Body of pancreas (tissue), 4 donors: Measurements from ENCODE around the gene ACP2.

Source experiments
- POLR2A ChIP-seq, 3 donors: fragments of 450-650 bp; IDR thresholded peaks; one replicate each; pipeline ENCODE4 v1.6.1; 2016; ENCODE audit warnings: antibody characterized with exemption in 3 of 3, mild to moderate bottlenecking in 2 of 3
- TF ChIP-seq, protein P1 (sequence below), 7 experiments: fragments of 450-650 bp in 4 of 7; fragments of 200-600 bp in 3 of 7; sonication (generic) in 3 of 7; IDR thresholded peaks; one replicate each; pipeline ENCODE4 v1.5.1; 2016 to 2019; ENCODE audit warnings: antibody characterized with exemption in 7 of 7

DNA sequence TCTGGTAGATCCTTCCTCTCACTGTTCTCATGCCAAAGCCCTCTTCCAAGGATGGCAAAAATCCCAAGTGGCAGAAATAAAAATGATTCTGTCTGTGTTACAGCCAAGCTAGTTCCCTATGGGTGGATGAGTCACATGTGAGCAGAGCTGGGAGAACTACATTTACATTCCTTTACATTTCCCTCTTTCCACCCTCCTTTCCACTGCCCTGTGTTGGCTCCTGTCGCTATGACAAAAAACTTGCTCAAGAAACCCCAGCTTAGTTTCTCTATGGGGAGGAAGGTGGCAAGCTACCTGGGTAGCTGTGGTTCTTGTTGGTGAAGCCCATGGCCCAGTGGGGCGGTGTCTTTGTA is 44.0 kb downstream of the ACP2 start:
- no peak for TF ChIP-seq POLR2A (IDR thresholded peaks at IDR 0.05)
- TF ChIP-seq, protein P1, sequence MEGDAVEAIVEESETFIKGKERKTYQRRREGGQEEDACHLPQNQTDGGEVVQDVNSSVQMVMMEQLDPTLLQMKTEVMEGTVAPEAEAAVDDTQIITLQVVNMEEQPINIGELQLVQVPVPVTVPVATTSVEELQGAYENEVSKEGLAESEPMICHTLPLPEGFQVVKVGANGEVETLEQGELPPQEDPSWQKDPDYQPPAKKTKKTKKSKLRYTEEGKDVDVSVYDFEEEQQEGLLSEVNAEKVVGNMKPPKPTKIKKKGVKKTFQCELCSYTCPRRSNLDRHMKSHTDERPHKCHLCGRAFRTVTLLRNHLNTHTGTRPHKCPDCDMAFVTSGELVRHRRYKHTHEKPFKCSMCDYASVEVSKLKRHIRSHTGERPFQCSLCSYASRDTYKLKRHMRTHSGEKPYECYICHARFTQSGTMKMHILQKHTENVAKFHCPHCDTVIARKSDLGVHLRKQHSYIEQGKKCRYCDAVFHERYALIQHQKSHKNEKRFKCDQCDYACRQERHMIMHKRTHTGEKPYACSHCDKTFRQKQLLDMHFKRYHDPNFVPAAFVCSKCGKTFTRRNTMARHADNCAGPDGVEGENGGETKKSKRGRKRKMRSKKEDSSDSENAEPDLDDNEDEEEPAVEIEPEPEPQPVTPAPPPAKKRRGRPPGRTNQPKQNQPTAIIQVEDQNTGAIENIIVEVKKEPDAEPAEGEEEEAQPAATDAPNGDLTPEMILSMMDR (IDR thresholded peaks at IDR 0.05), result no peak
